H1 (cell line): ENCODE data around the gene RAB5B. TPM values are rescaled to one million over a fixed set of nuclear protein-coding genes. Genes with fewer than 3 reads are reported as not detected.

Experiments
- CTCF ChIA-PET: fragments of 300-600 bp; sonication (Branson Sonifier 250); formaldehyde crosslinking; loops from one replicate; lab custom pipeline; 2021; ENCODE audit not compliant: partially characterized antibody; lab: Charles Lee
- POLR2A ChIA-PET: fragments of 300-600 bp; sonication (Branson Sonifier 250); formaldehyde crosslinking; loops from one replicate; lab custom pipeline; 2021; ENCODE audit warnings: inconsistent platforms; ENCODE audit not compliant: partially characterized antibody; lab: Charles Lee
- DNase-seq, 2 experiments: peaks; one replicate each; pipeline versions ENCODE4 v3.0.0 to v3.0.0-alpha.2; 2010 to 2022; ENCODE audit warnings: low spot score in 2 of 2, low read depth in 1 of 2, mixed read lengths in 1 of 2
- FAIRE-seq: peaks from 2 replicates; lab custom pipeline; 2011; peaks lifted over from hg19 to GRCh38; lab: Jason Lieb, UNC
- H2AFZ ChIP-seq: 2 replicates; pipeline ENCODE4 v1.8.1; 2012; ENCODE audit warnings: low read length, inconsistent platforms
- H2AK5ac ChIP-seq: 2 replicates; pipeline ENCODE4 v1.6.1; 2013; ENCODE audit warnings: low read depth, low read length
- H2BK120ac ChIP-seq: replicated peaks from 2 replicates; pipeline ENCODE3; 2013; ENCODE audit warnings: low read depth, low read length, inconsistent platforms
- H2BK12ac ChIP-seq: 2 replicates; pipeline ENCODE4 v1.6.1; 2013; ENCODE audit warnings: low read depth, low read length
- H2BK15ac ChIP-seq: 2 replicates; pipeline ENCODE4 v1.6.1; 2013; ENCODE audit warnings: low read length
- H2BK20ac ChIP-seq: 2 replicates; pipeline ENCODE4 v1.6.1; 2013; ENCODE audit warnings: low read length
- H2BK5ac ChIP-seq: 2 replicates; pipeline ENCODE4 v1.6.1; 2013; ENCODE audit warnings: low read depth, low read length
- H3K14ac ChIP-seq: 2 replicates; pipeline ENCODE4 v1.6.1; 2013; ENCODE audit warnings: inconsistent platforms; ENCODE audit not compliant: insufficient read length
- H3K18ac ChIP-seq: 2 replicates; pipeline ENCODE4 v1.6.1; 2013; ENCODE audit warnings: low read length; ENCODE audit errors: extremely low read depth
- H3K23ac ChIP-seq: 2 replicates; pipeline ENCODE4 v1.6.1; 2013; ENCODE audit warnings: inconsistent platforms; ENCODE audit not compliant: insufficient read length
- H3K23me2 ChIP-seq: 2 replicates; pipeline ENCODE4 v1.6.1; 2013; ENCODE audit warnings: low read depth, low read length
- H3K27ac ChIP-seq: 2 replicates; pipeline ENCODE4 v1.6.1; 2011; ENCODE audit warnings: low read depth, low read length, inconsistent platforms
- H3K27me3 ChIP-seq, 4 experiments: replicated peaks in 1 of 4; 1 replicate in 1 of 4; 2 replicates in 3 of 4; pipeline versions ENCODE4 v1.6.1 to v1.8.1; 2011 to 2013; ENCODE audit warnings: low read length in 3 of 4, mild to moderate bottlenecking in 3 of 4, inconsistent platforms in 2 of 4, mixed read lengths in 2 of 4, moderate library complexity in 1 of 4; ENCODE audit not compliant: control insufficient read depth in 3 of 4, insufficient read depth in 3 of 4; ENCODE audit errors: extremely low read depth in 1 of 4
- H3K36me3 ChIP-seq, 4 experiments: 2 replicates each; pipeline versions ENCODE4 v1.6.1 to v1.8.1; 2011 to 2013; ENCODE audit warnings: mild to moderate bottlenecking in 4 of 4, low read length in 3 of 4, moderate library complexity in 2 of 4, control low read depth in 1 of 4, inconsistent platforms in 1 of 4; ENCODE audit not compliant: insufficient read depth in 4 of 4, control insufficient read depth in 2 of 4
- H3K4ac ChIP-seq: replicated peaks from 2 replicates; pipeline ENCODE3; 2013; ENCODE audit warnings: low read length, low read depth, mixed read lengths, inconsistent platforms; ENCODE audit not compliant: insufficient read length
- H3K4me1 ChIP-seq, 4 experiments: replicated peaks in 1 of 4; 1 replicate in 1 of 4; 2 replicates in 3 of 4; pipeline versions ENCODE4 v1.6.1 to v1.8.1; 2011 to 2013; ENCODE audit warnings: low read length in 3 of 4, inconsistent platforms in 2 of 4, mixed read lengths in 1 of 4; ENCODE audit not compliant: insufficient read depth in 4 of 4, control insufficient read depth in 3 of 4
- H3K4me2 ChIP-seq, 2 experiments: 2 replicates each; pipeline versions ENCODE4 v1.6.1 to v1.8.1; 2011 to 2013; ENCODE audit warnings: low read depth in 2 of 2, low read length in 2 of 2, control low read depth in 1 of 2, inconsistent platforms in 1 of 2, mild to moderate bottlenecking in 1 of 2; ENCODE audit not compliant: insufficient read depth in 1 of 2
- H3K4me3 ChIP-seq, 4 experiments: fragments of 200-600, 300-600 bp in 1 of 4; sonication (generic), shearing (Covaris generic), sonication (Bioruptor Twin) in 1 of 4; 2 replicates each; pipeline versions ENCODE4 v1.5.1 to v1.8.1; 2011 to 2016; ENCODE audit warnings: low read length in 4 of 4, low read depth in 3 of 4, control low read depth in 2 of 4, inconsistent platforms in 2 of 4, mild to moderate bottlenecking in 2 of 4, mixed read lengths in 1 of 4, moderate library complexity in 1 of 4; ENCODE audit not compliant: insufficient read depth in 2 of 4; ENCODE audit errors: extremely low read depth in 1 of 4
- H3K56ac ChIP-seq: replicated peaks from 2 replicates; pipeline ENCODE3; 2013; ENCODE audit warnings: low read depth, mild to moderate bottlenecking, mixed read lengths, low read length, inconsistent platforms; ENCODE audit not compliant: insufficient read length
- H3K79me1 ChIP-seq: 2 replicates; pipeline ENCODE4 v1.6.1; 2013; ENCODE audit warnings: low read depth, low read length, control low read depth
- H3K79me2 ChIP-seq, 2 experiments: 2 replicates each; pipeline versions ENCODE4 v1.6.1 to v1.8.1; 2012 to 2013; ENCODE audit warnings: low read length in 2 of 2, mild to moderate bottlenecking in 2 of 2, inconsistent platforms in 1 of 2; ENCODE audit not compliant: insufficient read depth in 2 of 2, control insufficient read depth in 1 of 2
- H3K9ac ChIP-seq, 4 experiments: replicated peaks in 1 of 4; 1 replicate in 1 of 4; 2 replicates in 3 of 4; pipeline versions ENCODE4 v1.6.1 to v1.8.1; 2011 to 2013; ENCODE audit warnings: low read depth in 3 of 4, low read length in 3 of 4, control low read depth in 2 of 4, mild to moderate bottlenecking in 2 of 4, moderate library complexity in 2 of 4, inconsistent platforms in 1 of 4; ENCODE audit errors: extremely low read depth in 1 of 4
- H3K9me3 ChIP-seq, 2 experiments: 2 replicates each; pipeline versions ENCODE4 v1.6.1 to v1.8.1; 2012 to 2013; ENCODE audit warnings: mild to moderate bottlenecking in 2 of 2, moderate library complexity in 2 of 2, control low read depth in 1 of 2, inconsistent platforms in 1 of 2, low read depth in 1 of 2, low read length in 1 of 2, mixed read lengths in 1 of 2; ENCODE audit not compliant: insufficient read depth in 2 of 2
- H4K20me1 ChIP-seq, 2 experiments: replicated peaks in 1 of 2; 2 replicates each; pipeline versions ENCODE3 to v1.8.1; 2011 to 2013; ENCODE audit warnings: inconsistent platforms in 2 of 2, low read length in 2 of 2, mild to moderate bottlenecking in 1 of 2; ENCODE audit not compliant: insufficient read depth in 2 of 2, control insufficient read depth in 1 of 2
- H4K5ac ChIP-seq: 2 replicates; pipeline ENCODE4 v1.6.1; 2013; ENCODE audit warnings: low read length, low read depth, mixed read lengths, inconsistent platforms; ENCODE audit not compliant: insufficient read length
- H4K8ac ChIP-seq: 2 replicates; pipeline ENCODE4 v1.8.0; 2013; ENCODE audit warnings: mild to moderate bottlenecking, moderate library complexity, low read length, inconsistent platforms; ENCODE audit not compliant: insufficient read depth; ENCODE audit errors: extremely low read depth
- H4K91ac ChIP-seq: replicated peaks from 2 replicates; pipeline ENCODE3; 2013; ENCODE audit warnings: low read length, mixed read lengths, inconsistent platforms; ENCODE audit not compliant: insufficient read length
- BCL11A ChIP-seq, 2 experiments: IDR thresholded peaks; one replicate each; pipeline ENCODE4 v1.6.1; 2011; ENCODE audit warnings: low read depth in 2 of 2, low read length in 2 of 2, mild to moderate bottlenecking in 2 of 2
- GABPA ChIP-seq: IDR thresholded peaks from 2 replicates; pipeline ENCODE4 v1.6.1; 2011; ENCODE audit warnings: mild to moderate bottlenecking, low read length, moderate library complexity, borderline replicate concordance; ENCODE audit not compliant: insufficient read depth
- KDM1A ChIP-seq: fragments of 200-600, 300-600 bp; sonication (generic); IDR thresholded peaks from 2 replicates; pipeline ENCODE4 v1.7.1; 2016; ENCODE audit warnings: mild to moderate bottlenecking, low read length, borderline replicate concordance
- MAFK ChIP-seq: IDR thresholded peaks from 2 replicates; pipeline ENCODE4 v1.6.1; 2012; ENCODE audit warnings: low read depth, mild to moderate bottlenecking, improper control_type of control experiment, low read length
- NANOG ChIP-seq: IDR thresholded peaks from 2 replicates; pipeline ENCODE4 v1.6.1; 2011; ENCODE audit warnings: low read length, low read depth, mild to moderate bottlenecking, inconsistent platforms; ENCODE audit not compliant: insufficient read depth, poor library complexity, severe bottlenecking
- POLR2AphosphoS5 ChIP-seq: IDR thresholded peaks from 2 replicates; pipeline ENCODE4 v1.6.1; 2011; ENCODE audit warnings: low read depth, low read length
- SIN3A ChIP-seq, 2 experiments: IDR thresholded peaks in 1 of 2; conservative IDR thresholded peaks in 1 of 2; 2 replicates each; pipeline ENCODE4 v1.6.1; 2011 to 2012; ENCODE audit warnings: low read length in 2 of 2, improper control_type of control experiment in 1 of 2, low read depth in 1 of 2, mild to moderate bottlenecking in 1 of 2
- TAF1 ChIP-seq: IDR thresholded peaks from 2 replicates; pipeline ENCODE4 v1.6.1; 2011; ENCODE audit warnings: mild to moderate bottlenecking, low read depth, low read length
- TBP ChIP-seq: IDR thresholded peaks from 2 replicates; pipeline ENCODE4 v1.6.1; 2011; ENCODE audit warnings: low read depth, low read length, improper control_type of control experiment
- YY1 ChIP-seq: IDR thresholded peaks from 2 replicates; pipeline ENCODE4 v1.6.1; 2011; ENCODE audit warnings: low read depth, mild to moderate bottlenecking, low read length
- WGBS, 2 experiments: shearing (Covaris generic) in 1 of 2; methylation state at CpG; one replicate each; pipeline versions ENCODE4 v1.1.6 to v1.1.7; 2013 to 2015; ENCODE audit warnings: low lambda C conversion rate in 2 of 2, mixed read lengths in 2 of 2, inconsistent platforms in 1 of 2, low coverage in 1 of 2, missing lambda C conversion rate in 1 of 2; ENCODE audit not compliant: insufficient replicate concordance in 2 of 2, insufficient coverage in 1 of 2, insufficient read length in 1 of 2; ENCODE audit errors: extremely low coverage in 1 of 2, missing lambda C conversion rate in 1 of 2; 5-methylcytosine and 5-hydroxymethylcytosine counted together
- polyA plus RNA-seq, 7 experiments: library from polyadenylated mRNA; depleted of rRNA in 3 of 7; stranded (reverse) in 5 of 7; unstranded in 2 of 7; fragments of >200 nt in 5 of 7; fragments of 200-250 nt in 2 of 7; gene quantifications; 1 replicate in 5 of 7; 2 replicates in 1 of 7; 4 replicates in 1 of 7; pipeline versions ENCODE4 v1.2.1 to v1.2.3, GENCODE V29; 2011 to 2013; ENCODE audit warnings: missing spikeins in 2 of 7, mixed read lengths in 2 of 7
- total RNA-seq: library from RNA; stranded (reverse); fragmentation: NEBNext Ultra II Directional; extraction: Animal tissue kit (Norgen Biotek cat#: 25700); gene quantifications from 2 replicates; pipeline ENCODE4 v1.2.1, GENCODE V29; 2021
- TF ChIP-seq, protein P1 (sequence below): IDR thresholded peaks from 2 replicates; pipeline ENCODE4 v1.6.1; 2012; ENCODE audit warnings: low read length, inconsistent platforms

The RAB5B gene
- total and polyA plus RNA-seq, 2 of the 8 experiments (the other 6 are each of a cell fraction or from before 2014, with no cell fraction given), result 56.7 to 62.4 TPM

DNA sequence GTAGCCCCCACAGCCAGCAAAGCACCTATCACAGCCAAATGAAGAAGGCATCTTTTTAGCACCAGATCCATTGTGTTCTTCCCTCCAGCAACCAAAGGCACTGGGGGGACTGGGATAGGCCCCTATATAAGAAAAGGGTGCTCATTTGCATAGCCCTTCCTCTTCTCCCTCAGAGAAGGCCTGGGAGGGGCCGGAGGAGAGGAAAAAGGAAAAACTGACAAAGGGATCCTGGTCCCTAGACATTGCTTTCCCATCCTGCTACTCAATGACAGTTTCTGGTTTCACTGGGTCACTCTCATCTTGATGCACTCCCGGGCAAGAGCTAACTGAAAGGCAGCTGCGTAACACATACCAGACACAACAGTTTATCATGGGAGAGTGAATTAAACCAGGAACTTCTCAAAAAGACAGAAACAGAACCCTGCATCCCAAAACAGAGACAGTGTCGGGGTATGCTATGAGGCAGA lies 7.9 kb upstream of the RAB5B start, which contains the start of gene PMEL:
Gene PMEL (minus strand): TSS at position 102 of the 467 bp plus-strand sequence. CDS start 31 bp downstream, at position 71.
- Histone ChIP-seq H4K8ac (peak within 1 kb of the TSS; percentile 69; the same call in 1 of the 2 replicates), H4K20me1 (no peaks in the 10 kb centered on the region), H2BK15ac (no peak within 1 kb of the TSS), H3K14ac (no peak within 1 kb of the TSS), H3K4me3 (peak within 1 kb of the TSS; percentile 78 to 93 (median 88)), H3K4me1 (peaks cover 2 to 13% (median 5%) of the 10 kb centered on the region in 4 experiments), H4K5ac (no peak within 1 kb of the TSS), H2AFZ (peak within 1 kb of the TSS; percentile 33; the same call in 1 of the 2 replicates), H3K79me2 (peaks cover 3 to 18% of the 10 kb centered on the region in 2 experiments; a peak in 3 of 4 replicates), H2AK5ac (no peak within 1 kb of the TSS), H3K9me3 (no peaks in the 10 kb centered on the region), H2BK20ac (no peak within 1 kb of the TSS), H3K23me2 (peaks cover 12% of the 10 kb centered on the region; the same call in 1 of the 2 replicates), H3K56ac (no peak within 1 kb of the TSS), H4K91ac (no peak within 1 kb of the TSS), H3K18ac (peak within 1 kb of the TSS; percentile 62), H2BK12ac (peak within 1 kb of the TSS; percentile 75), H3K27me3 (no peaks in the 10 kb centered on the region), H3K4me2 (peak within 1 kb of the TSS; percentile 78 to 90), H3K36me3 (peaks cover 2 to 26% (median 9%) of the 10 kb centered on the region in 4 experiments; a peak in 5 of 8 replicates), H2BK5ac (peak within 1 kb of the TSS; percentile 75; the same call in 1 of the 2 replicates), H3K9ac (peak within 1 kb of the TSS; percentile 56 to 83 (median 71)), H2BK120ac (no peak within 1 kb of the TSS), H3K23ac (no peak within 1 kb of the TSS), H3K79me1 (peaks cover 2% of the 10 kb centered on the region; the same call in 1 of the 2 replicates), H3K27ac (peak within 1 kb of the TSS; percentile 51; the same call in 1 of the 2 replicates), H3K4ac (no peak within 1 kb of the TSS)
- CTCF ChIA-PET, result interaction anchor here (1.2 kb wide), 1 partner anchor 85 kb away, joined by 4 read pairs; no protein-coding TSS in a partner anchor
- POLR2A ChIA-PET, result interaction anchor here (0.9 to 1.9 kb wide), 7 partner anchors 9 to 222 kb away, joined by 3 to 6 read pairs (median 3); no protein-coding TSS in a partner anchor
- WGBS, 2 experiments, result 12% methylated on average over 4 of the region's 4 CpGs; no CpG with 5 or more reads in 1 of the 2 experiments
- DNase-seq (peak in 1 of 2 experiments; percentile 64), FAIRE-seq (no peak)
- TF ChIP-seq, protein P1, sequence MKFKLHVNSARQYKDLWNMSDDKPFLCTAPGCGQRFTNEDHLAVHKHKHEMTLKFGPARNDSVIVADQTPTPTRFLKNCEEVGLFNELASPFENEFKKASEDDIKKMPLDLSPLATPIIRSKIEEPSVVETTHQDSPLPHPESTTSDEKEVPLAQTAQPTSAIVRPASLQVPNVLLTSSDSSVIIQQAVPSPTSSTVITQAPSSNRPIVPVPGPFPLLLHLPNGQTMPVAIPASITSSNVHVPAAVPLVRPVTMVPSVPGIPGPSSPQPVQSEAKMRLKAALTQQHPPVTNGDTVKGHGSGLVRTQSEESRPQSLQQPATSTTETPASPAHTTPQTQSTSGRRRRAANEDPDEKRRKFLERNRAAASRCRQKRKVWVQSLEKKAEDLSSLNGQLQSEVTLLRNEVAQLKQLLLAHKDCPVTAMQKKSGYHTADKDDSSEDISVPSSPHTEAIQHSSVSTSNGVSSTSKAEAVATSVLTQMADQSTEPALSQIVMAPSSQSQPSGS, result no peak
- TF ChIP-seq SIN3A (conservative IDR thresholded peaks at IDR 0.05 in 1 of 2, IDR thresholded peaks at IDR 0.05 in 1 of 2; ENCODE audit: low read depth in 1 of 2, low read length in 2 of 2) (peak; percentile 10 to 21; a peak in 1 of 4 replicates), YY1 (no peak), KDM1A (no peak), TAF1 (peak; percentile 51; the same call in 1 of the 2 replicates), MAFK (no peak), TBP (peak; percentile 82), GABPA (no peak), POLR2AphosphoS5 (no peak), NANOG (no peak), BCL11A (IDR thresholded peaks at IDR 0.05; ENCODE audit: low read depth in 2 of 2, low read length in 2 of 2) (no peak)
